Activated naive CD4-positive, alpha-beta T cell treated with anti-CD3 and anti-CD28 coated beads for 36 hours (primary cell): ENCODE data around the gene RAB44. TPM values are rescaled to one million over a fixed set of nuclear protein-coding genes. Genes with fewer than 3 reads are reported as not detected.
A peak's percentile ranks its signal among the peaks of the same experiment; 100 is the strongest.
"Not testable (repeated sequence)": the region's sequence is repeated elsewhere in the genome, so short reads cannot be mapped to it uniquely, and the experiment has no call there.

Experiments
- CTCF ChIA-PET: fragments of 350-600 bp; sonication (Branson Sonifier 250); formaldehyde crosslinking; loops from one replicate; lab custom pipeline; 2021; ENCODE audit warnings: antibody characterized with exemption; lab: Charles Lee
- DNase-seq: peaks from one replicate; pipeline ENCODE4 v3.0.0-alpha.2; 2020
- H3K27ac Mint-ChIP-seq: one replicate; pipeline ENCODE4 v1.8.0; 2021; ENCODE audit warnings: mild to moderate bottlenecking, mixed read lengths
- H3K27me3 Mint-ChIP-seq: one replicate; pipeline ENCODE4 v1.8.0; 2021; ENCODE audit warnings: low read depth, mixed read lengths
- H3K36me3 Mint-ChIP-seq: one replicate; pipeline ENCODE4 v1.8.0; 2021; ENCODE audit warnings: low read depth, mixed read lengths
- H3K4me1 Mint-ChIP-seq: one replicate; pipeline ENCODE4 v1.8.0; 2021; ENCODE audit warnings: low read depth, mixed read lengths
- H3K4me3 Mint-ChIP-seq: one replicate; pipeline ENCODE4 v1.8.0; 2021; ENCODE audit warnings: mild to moderate bottlenecking, moderate library complexity, mixed read lengths
- H3K9me3 Mint-ChIP-seq: one replicate; pipeline ENCODE4 v1.8.0; 2021; ENCODE audit warnings: mixed read lengths
- intact Hi-C: fragments of 100-400 bp; cut with micrococcal nuclease; formaldehyde crosslinking; loops from one replicate; pipeline ENCODE4 v1.15.1; 2023
- total RNA-seq, 2 experiments: library from RNA; stranded (reverse); gene quantifications; one replicate each; pipeline ENCODE4 v1.2.3, GENCODE V29; 2021

Gene RAB44
- total RNA-seq, 2 experiments from 2014 or later, result 0.05 TPM; not detected in 1

DNA sequence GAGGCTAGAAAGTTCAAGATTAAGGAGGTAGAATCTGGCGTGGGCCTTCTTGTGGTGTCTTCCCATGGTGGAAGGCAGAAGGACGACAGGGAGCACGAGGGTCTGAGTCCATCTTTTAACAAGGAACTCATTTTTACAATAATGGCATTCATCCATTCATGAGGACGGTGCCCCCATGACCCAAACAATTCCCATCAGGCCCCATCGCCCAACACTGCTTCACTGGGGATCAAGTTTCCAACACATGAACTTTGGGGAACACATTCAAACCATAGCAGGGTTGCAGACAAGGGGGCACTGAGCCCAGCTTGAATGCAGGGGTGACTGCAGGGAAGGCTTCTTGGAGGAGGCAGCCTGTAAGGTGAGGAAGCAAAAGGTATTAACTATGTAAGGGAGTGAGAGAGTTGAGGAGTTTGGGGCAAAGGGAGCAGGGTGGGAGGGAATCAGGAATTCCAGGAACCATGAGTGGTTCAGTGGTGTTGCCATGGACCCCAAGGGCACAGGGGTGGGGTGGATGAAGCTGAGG lies 5.5 kb downstream of the RAB44 start:
- no peaks in the 10 kb centered on the region for H3K36me3 Mint-ChIP-seq
- H3K4me3 Mint-ChIP-seq, result no peak overlapping the region
- peak; percentile 1 for DNase-seq
- CTCF ChIA-PET, result interaction anchor here (2.0 kb wide), 1 partner anchor 52 kb away, joined by 5 read pairs; no protein-coding TSS in a partner anchor
- intact Hi-C loops, result no loop called here
- no peak overlapping the region for H3K27ac Mint-ChIP-seq
- peaks cover 6% of the 10 kb centered on the region for H3K27me3 Mint-ChIP-seq
- peaks cover 2% of the 10 kb centered on the region for H3K4me1 Mint-ChIP-seq
- no peaks in the 10 kb centered on the region for H3K9me3 Mint-ChIP-seq

DNA sequence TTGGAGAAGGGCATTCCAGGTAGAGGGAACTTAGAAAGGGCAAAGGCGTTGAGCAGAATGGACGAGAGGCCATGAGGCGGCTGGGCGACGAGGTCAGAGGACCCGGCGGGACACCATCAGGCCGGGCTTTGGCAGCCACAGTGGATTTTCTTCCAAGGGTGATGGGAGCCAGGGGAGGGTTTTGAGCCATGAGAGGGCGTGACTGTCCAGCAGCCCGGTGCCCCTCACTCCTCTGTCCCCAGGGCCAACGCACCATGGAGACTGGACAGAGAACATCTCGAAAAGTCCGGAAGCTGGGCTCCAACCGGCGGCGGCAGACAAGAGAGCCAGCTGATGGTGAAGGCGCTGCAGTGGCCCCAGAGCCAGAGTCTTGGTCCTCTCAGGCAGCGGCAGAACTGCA lies 6.4 kb downstream of the RAB44 start:
- CTCF ChIA-PET, result no interaction called here
- intact Hi-C loops, result no loop called here
- peaks cover 2% of the 10 kb centered on the region for H3K27me3 Mint-ChIP-seq
- peaks cover 2% of the 10 kb centered on the region for H3K4me1 Mint-ChIP-seq
- DNase-seq, result peak; percentile 2
- no peaks in the 10 kb centered on the region for H3K36me3 Mint-ChIP-seq
- no peaks in the 10 kb centered on the region for H3K9me3 Mint-ChIP-seq
- no peak overlapping the region for H3K4me3 Mint-ChIP-seq
- H3K27ac Mint-ChIP-seq, result no peak overlapping the region

GRCh38 chr6:36704961-36705577 lies 7.4 kb downstream of the RAB44 start:
- H3K27ac Mint-ChIP-seq, H3K27me3 Mint-ChIP-seq, H3K4me1 Mint-ChIP-seq, H3K36me3 Mint-ChIP-seq, intact Hi-C loops, H3K4me3 Mint-ChIP-seq, H3K9me3 Mint-ChIP-seq, DNase-seq: not testable (repeated sequence)
- CTCF ChIA-PET, result interaction anchor here (2.7 kb wide), 1 partner anchor 90 kb away, joined by 15 read pairs; no protein-coding TSS in a partner anchor

DNA sequence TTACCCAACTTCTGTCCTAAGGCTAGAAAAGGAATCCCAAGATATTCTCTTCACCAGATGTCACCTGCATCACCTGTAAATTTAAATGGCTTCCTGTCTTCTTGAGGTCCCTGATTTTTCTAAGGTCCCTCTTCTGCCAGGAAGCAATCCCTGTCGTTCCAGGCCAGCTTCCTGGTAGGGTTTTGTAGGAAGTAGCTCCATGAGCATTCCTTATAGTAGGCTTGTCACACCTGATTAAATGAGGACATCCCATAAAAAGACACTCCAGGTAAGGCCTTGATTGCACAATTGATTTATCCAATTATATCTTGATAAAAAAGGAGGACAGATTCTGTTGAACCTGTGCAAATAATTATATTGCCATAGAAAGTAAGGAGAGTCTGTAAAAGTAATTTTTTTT lies 8.7 kb downstream of the RAB44 start:
- no peaks in the 10 kb centered on the region for H3K9me3 Mint-ChIP-seq
- H3K4me1 Mint-ChIP-seq, result no peaks in the 10 kb centered on the region
- no peaks in the 10 kb centered on the region for H3K36me3 Mint-ChIP-seq
- H3K4me3 Mint-ChIP-seq, result no peak overlapping the region
- H3K27me3 Mint-ChIP-seq, result peaks cover 2% of the 10 kb centered on the region
- H3K27ac Mint-ChIP-seq, result no peak overlapping the region
- intact Hi-C loops, result no loop called here
- CTCF ChIA-PET, result interaction anchor here (0.6 to 2.7 kb wide), 3 partner anchors 14 to 400 kb away, joined by 3 to 15 read pairs (median 4); no protein-coding TSS in a partner anchor
- DNase-seq, result no peak

DNA sequence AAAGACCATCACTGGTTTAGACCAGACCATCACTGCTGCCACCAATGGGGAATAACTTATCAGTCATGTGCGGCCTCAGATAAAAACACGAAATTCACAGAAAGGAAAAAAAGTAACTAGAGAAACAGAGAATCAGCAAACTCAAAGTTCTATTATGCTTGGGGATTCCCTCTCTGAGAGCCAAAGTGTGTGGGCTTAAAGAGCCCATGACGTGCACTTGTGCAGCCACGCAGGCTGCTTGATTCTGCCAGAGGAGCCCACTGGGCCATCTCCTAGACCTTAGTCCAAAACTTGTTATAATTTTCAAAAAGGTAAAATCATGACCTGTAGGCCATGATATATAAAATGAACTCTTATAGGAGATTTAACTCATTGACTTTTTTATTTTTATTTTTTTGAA lies 15.2 kb downstream of the RAB44 start:
- DNase-seq, result peak; percentile 1
- H3K4me3 Mint-ChIP-seq, result no peak overlapping the region

GRCh38 chr6:36713846-36714245 lies 16.2 kb downstream of the RAB44 start:
- CTCF ChIA-PET, result no interaction called here
- Mint-ChIP-seq H3K27ac (no peak overlapping the region), H3K4me1 (no peaks in the 10 kb centered on the region), H3K27me3 (no peaks in the 10 kb centered on the region), H3K4me3 (no peak overlapping the region), H3K9me3 (no peaks in the 10 kb centered on the region), H3K36me3 (no peaks in the 10 kb centered on the region)
- intact Hi-C loops, result no loop called here
- peak; percentile 2 for DNase-seq

More for the DNA sequence above, 15.2 kb downstream of the RAB44 start:
- CTCF ChIA-PET, result interaction anchor here (0.7 kb wide), 2 partner anchors 19 to 96 kb away, joined by 3 to 4 read pairs; no protein-coding TSS in a partner anchor
- Mint-ChIP-seq H3K36me3 (no peaks in the 10 kb centered on the region), H3K9me3 (no peaks in the 10 kb centered on the region), H3K4me1 (no peaks in the 10 kb centered on the region), H3K27ac (no peak overlapping the region), H3K27me3 (no peaks in the 10 kb centered on the region)
- intact Hi-C loops, result no loop called here

GRCh38 chr6:36714511-36714910 lies 16.9 kb downstream of the RAB44 start:
- H3K27ac Mint-ChIP-seq, result no peak overlapping the region
- H3K27me3 Mint-ChIP-seq, result no peaks in the 10 kb centered on the region
- H3K36me3 Mint-ChIP-seq, result no peaks in the 10 kb centered on the region
- intact Hi-C loops, result no loop called here
- H3K9me3 Mint-ChIP-seq, result no peaks in the 10 kb centered on the region
- H3K4me3 Mint-ChIP-seq, result no peak overlapping the region
- CTCF ChIA-PET, result interaction anchor here (1.4 kb wide), 1 partner anchor 10 kb away, joined by 3 read pairs; no protein-coding TSS in a partner anchor
- DNase-seq, result peak; percentile 2
- H3K4me1 Mint-ChIP-seq, result no peaks in the 10 kb centered on the region

DNA sequence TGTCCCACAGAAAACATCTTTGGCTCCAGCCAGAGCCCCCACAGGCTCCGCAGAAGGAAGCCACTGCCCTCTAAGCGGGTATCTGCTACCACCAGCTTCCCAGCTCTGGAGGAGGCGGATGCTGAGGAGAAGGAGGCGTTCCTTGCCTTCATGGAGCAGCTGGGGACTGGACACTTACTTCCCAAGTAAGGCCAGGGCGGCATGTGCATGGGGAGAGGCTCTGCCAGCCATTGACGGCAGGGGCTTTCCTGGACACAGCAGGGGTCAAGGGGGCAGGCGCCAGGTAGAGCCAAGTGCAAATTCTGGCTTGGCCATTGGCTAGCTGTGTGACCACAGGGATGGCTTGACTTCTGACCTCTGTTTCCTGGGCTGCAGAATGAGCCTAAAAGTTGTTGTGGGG lies 17.8 kb downstream of the RAB44 start:
- no peak overlapping the region for H3K27ac Mint-ChIP-seq
- CTCF ChIA-PET, result interaction anchor here (1.4 kb wide), 1 partner anchor 9 kb away, joined by 3 read pairs; no protein-coding TSS in a partner anchor
- intact Hi-C loops, result no loop called here
- no peaks in the 10 kb centered on the region for H3K36me3 Mint-ChIP-seq
- peak; percentile 3 for DNase-seq
- no peaks in the 10 kb centered on the region for H3K27me3 Mint-ChIP-seq
- no peak overlapping the region for H3K4me3 Mint-ChIP-seq
- no peaks in the 10 kb centered on the region for H3K4me1 Mint-ChIP-seq
- no peaks in the 10 kb centered on the region for H3K9me3 Mint-ChIP-seq

DNA sequence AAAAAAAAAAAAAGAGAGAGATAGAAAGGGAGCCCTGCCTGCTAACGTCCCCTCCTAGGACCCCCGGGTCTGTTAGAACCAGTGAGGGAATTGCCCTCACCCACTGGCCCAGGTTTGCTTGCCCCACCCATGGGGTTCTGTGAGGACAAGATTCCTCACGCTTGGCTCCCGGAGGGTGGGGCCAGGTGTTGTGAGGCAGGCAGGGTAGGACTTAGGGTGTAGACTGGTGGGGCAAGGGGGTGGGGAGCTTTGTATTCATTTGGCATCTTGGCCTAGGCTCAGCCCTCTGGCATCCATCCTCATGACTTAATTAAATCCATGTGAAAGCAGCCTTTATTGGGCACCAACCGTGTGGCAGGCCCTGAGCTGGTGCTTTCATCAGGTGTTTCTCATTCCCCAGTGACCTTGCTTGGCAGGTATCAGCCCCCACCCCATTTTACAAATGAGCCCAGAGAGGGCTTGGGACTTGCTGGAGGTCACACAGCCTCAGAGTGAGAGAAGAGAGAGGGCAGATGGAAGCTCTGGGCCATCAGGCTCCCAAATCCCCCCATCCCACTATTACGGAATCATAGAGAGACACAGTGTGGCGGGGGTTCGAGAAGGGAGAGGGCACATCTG lies 19.0 kb downstream of the RAB44 start:
- intact Hi-C loops, result no loop called here
- CTCF ChIA-PET, result interaction anchor here (0.6 kb wide), 1 partner anchor 120 kb away, joined by 4 read pairs; no protein-coding TSS in a partner anchor

DNA sequence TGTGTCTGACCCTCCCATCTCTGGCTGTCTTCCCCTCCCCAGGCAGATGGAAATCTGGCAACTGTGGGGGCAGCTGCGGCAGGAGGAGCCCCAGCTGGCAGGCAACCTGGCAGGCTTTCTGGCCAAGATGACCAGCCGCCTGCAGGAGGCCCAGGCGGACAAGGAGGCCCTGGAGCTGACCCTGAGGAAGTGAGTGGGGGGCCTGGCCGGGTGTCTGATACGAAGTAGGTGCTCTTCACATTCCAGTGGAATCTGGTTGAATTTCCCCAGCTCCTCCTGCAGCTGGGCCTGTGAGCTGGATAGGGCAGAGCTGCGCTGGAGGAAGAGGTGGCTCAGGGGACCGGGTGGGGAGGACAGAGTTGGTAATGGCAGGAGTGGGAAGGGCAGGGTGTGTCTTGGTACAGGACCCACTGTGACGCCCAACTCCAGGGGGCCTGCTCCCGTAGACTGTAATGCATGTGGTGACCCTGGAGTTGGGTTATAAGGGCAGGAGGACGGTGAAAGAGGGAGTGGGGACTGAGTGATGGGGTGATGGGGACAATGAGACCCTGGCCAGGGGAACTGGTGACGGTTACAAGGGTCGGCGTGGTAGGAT lies 19.7 kb downstream of the RAB44 start:
- CTCF ChIA-PET, result no interaction called here
- Mint-ChIP-seq H3K27ac (no peak overlapping the region), H3K9me3 (no peaks in the 10 kb centered on the region), H3K27me3 (no peaks in the 10 kb centered on the region), H3K4me1 (no peaks in the 10 kb centered on the region), H3K36me3 (no peaks in the 10 kb centered on the region), H3K4me3 (no peak overlapping the region)
- peak; percentile 1 for DNase-seq
- intact Hi-C loops, result no loop called here

More for the DNA sequence above, 19.0 kb downstream of the RAB44 start:
- H3K9me3 Mint-ChIP-seq, result no peaks in the 10 kb centered on the region
- H3K27ac Mint-ChIP-seq, result no peak overlapping the region
- no peak overlapping the region for H3K4me3 Mint-ChIP-seq
- no peaks in the 10 kb centered on the region for H3K27me3 Mint-ChIP-seq
- DNase-seq, result peak; percentile 3
- H3K36me3 Mint-ChIP-seq, result no peaks in the 10 kb centered on the region
- no peaks in the 10 kb centered on the region for H3K4me1 Mint-ChIP-seq

GRCh38 chr6:36717871-36718540 lies 20.4 kb downstream of the RAB44 start:
- DNase-seq, result peak; percentile 2
- H3K4me1 Mint-ChIP-seq, result no peaks in the 10 kb centered on the region
- no peaks in the 10 kb centered on the region for H3K27me3 Mint-ChIP-seq
- intact Hi-C loops, result no loop called here
- CTCF ChIA-PET, result interaction anchor here (0.9 kb wide), 1 partner anchor 48 kb away, joined by 6 read pairs; no protein-coding TSS in a partner anchor
- H3K4me3 Mint-ChIP-seq, result no peak overlapping the region
- no peaks in the 10 kb centered on the region for H3K9me3 Mint-ChIP-seq
- no peaks in the 10 kb centered on the region for H3K36me3 Mint-ChIP-seq
- H3K27ac Mint-ChIP-seq, result no peak overlapping the region

GRCh38 chr6:36718560-36718959 lies 20.9 kb downstream of the RAB44 start:
- H3K4me3 Mint-ChIP-seq, result no peak overlapping the region
- CTCF ChIA-PET, result interaction anchor here (0.9 to 2.1 kb wide), 2 partner anchors 41 to 47 kb away, joined by 6 to 7 read pairs; no protein-coding TSS in a partner anchor
- no peaks in the 10 kb centered on the region for H3K27me3 Mint-ChIP-seq
- H3K9me3 Mint-ChIP-seq, result no peaks in the 10 kb centered on the region
- no peak overlapping the region for H3K27ac Mint-ChIP-seq
- peak; percentile 1 for DNase-seq
- H3K36me3 Mint-ChIP-seq, result no peaks in the 10 kb centered on the region
- intact Hi-C loops, result no loop called here
- no peaks in the 10 kb centered on the region for H3K4me1 Mint-ChIP-seq
